OCI-LY7 (cell line): ENCODE measurements around the gene NCBP1. TPM values are rescaled to one million over a fixed set of nuclear protein-coding genes. Genes with fewer than 3 reads are reported as not detected.

ENCODE experiments used
- BruUV-seq: library from RNA; stranded (reverse); fragments of 400-500 nt; replicated peaks from 2 replicates; lab custom pipeline; 2021; lab: Mats Ljungman, UMichigan
- CTCF ChIA-PET: fragments of 300-600 bp; sonication (Branson Sonifier 250); formaldehyde crosslinking; loops from one replicate; lab custom pipeline; 2022; ENCODE audit warnings: antibody characterized with exemption; ENCODE audit not compliant: unreplicated experiment; lab: Charles Lee
- POLR2A ChIA-PET: fragments of 300-600 bp; sonication (Branson Sonifier 250); formaldehyde crosslinking; loops from one replicate; lab custom pipeline; 2022; ENCODE audit warnings: antibody characterized with exemption; lab: Charles Lee
- DNase-seq: peaks from one replicate; pipeline ENCODE4 v3.0.0-alpha.2; 2015; ENCODE audit warnings: low spot score
- H2AFZ ChIP-seq: fragments of 200-600 bp; sonication (generic), shearing (Covaris generic); 2 replicates; pipeline ENCODE4 v1.6.1; 2014; ENCODE audit warnings: mild to moderate bottlenecking, antibody characterized with exemption, low read length, moderate library complexity
- H3K27ac ChIP-seq: fragments of 200-600 bp; sonication (generic); 2 replicates; pipeline ENCODE4 v1.5.1; 2014; ENCODE audit warnings: mixed run types, low read depth, mild to moderate bottlenecking, moderate library complexity, low read length, inconsistent platforms; ENCODE audit not compliant: poor library complexity, severe bottlenecking
- H3K36me3 ChIP-seq: fragments of 200-600 bp; sonication (generic); 2 replicates; pipeline ENCODE4 v1.6.1; 2014; ENCODE audit warnings: mild to moderate bottlenecking, antibody characterized with exemption, low read length, moderate library complexity, mixed read lengths; ENCODE audit not compliant: insufficient read depth
- H3K4me1 ChIP-seq: fragments of 200-600 bp; sonication (generic); 2 replicates; pipeline ENCODE4 v1.5.1; 2014; ENCODE audit warnings: mild to moderate bottlenecking, low read length; ENCODE audit not compliant: insufficient read depth, poor library complexity, severe bottlenecking
- H3K4me2 ChIP-seq: fragments of 200-600 bp; sonication (generic); 2 replicates; pipeline ENCODE4 v1.6.1; 2014; ENCODE audit warnings: mild to moderate bottlenecking, low read length
- H3K4me3 ChIP-seq: fragments of 200-600 bp; sonication (generic); 2 replicates; pipeline ENCODE4 v1.5.1; 2014; ENCODE audit warnings: mild to moderate bottlenecking, low read depth, low read length; ENCODE audit not compliant: poor library complexity, severe bottlenecking
- H3K79me2 ChIP-seq: fragments of 200-600 bp; sonication (generic); 2 replicates; pipeline ENCODE4 v1.6.1; 2016; ENCODE audit warnings: low read depth, mild to moderate bottlenecking, low read length, moderate library complexity, mixed read lengths; ENCODE audit not compliant: insufficient read depth
- H3K9me2 ChIP-seq: fragments of 200-600 bp; sonication (generic); 2 replicates; pipeline ENCODE4 v1.6.1; 2016; ENCODE audit warnings: mild to moderate bottlenecking, low read length, mixed read lengths; ENCODE audit not compliant: insufficient read depth
- H3K9me3 ChIP-seq: fragments of 200-600 bp; sonication (generic); 2 replicates; pipeline ENCODE4 v1.6.1; 2014; ENCODE audit warnings: mild to moderate bottlenecking, mixed run types, low read length, mixed read lengths
- H4K20me1 ChIP-seq: fragments of 200-600 bp; sonication (generic); 2 replicates; pipeline ENCODE4 v1.6.1; 2014; ENCODE audit warnings: mild to moderate bottlenecking, antibody characterized with exemption, low read length, moderate library complexity, mixed read lengths; ENCODE audit not compliant: insufficient read depth
- EZH2phosphoT487 ChIP-seq: fragments of 200-600 bp; sonication (generic); IDR thresholded peaks from 2 replicates; pipeline ENCODE4 v1.6.1; 2018; ENCODE audit warnings: low read depth, borderline replicate concordance, mild to moderate bottlenecking, mixed run types, antibody characterized with exemption, low read length, moderate library complexity, mixed read lengths
- intact Hi-C: fragments of 100-400 bp; cut with micrococcal nuclease; formaldehyde crosslinking; loops from one replicate; pipeline ENCODE4 v1.10.0; 2022; ENCODE audit not compliant: unreplicated experiment
- total RNA-seq, 2 experiments: library from RNA; depleted of rRNA in 1 of 2; stranded (reverse); fragments of >200 nt in 1 of 2; shearing (Covaris generic) in 1 of 2; gene quantifications; 2 replicates each; pipeline ENCODE4 v1.2.3, GENCODE V29; 2014 to 2022
- TF ChIP-seq, protein P1 (sequence below): fragments of 200-600 bp; sonication (generic); conservative IDR thresholded peaks from 2 replicates; pipeline ENCODE4 v1.5.1; 2014; ENCODE audit warnings: mild to moderate bottlenecking, antibody characterized with exemption, low read length, moderate library complexity, mixed read lengths

Gene NCBP1
- total RNA-seq, 2 experiments from 2014 or later = 37.8 to 54.7 TPM

DNA sequence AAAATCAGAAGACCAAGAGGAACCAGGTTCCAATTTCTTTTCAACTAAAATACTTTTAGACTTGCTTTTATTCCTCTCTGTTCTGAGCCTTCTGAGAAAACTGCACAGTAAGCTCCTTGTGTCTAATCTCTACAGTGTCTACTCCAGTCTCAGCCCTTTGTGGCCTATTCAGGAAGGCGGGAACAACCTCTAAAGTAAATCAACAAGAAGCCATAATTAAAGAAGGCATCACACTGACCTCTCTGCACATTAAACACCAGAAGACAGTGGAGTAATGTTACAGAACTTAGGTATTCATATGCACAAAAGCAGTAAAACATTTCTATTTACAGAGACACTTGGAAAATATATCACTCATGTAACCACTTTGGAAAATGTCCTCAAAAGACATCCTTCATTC lies 48.6 kb downstream of the NCBP1 start:
- no peak overlapping the region for H3K4me2 ChIP-seq
- POLR2A ChIA-PET = interaction anchor here (1.5 kb wide), 1 partner anchor 14 kb away, joined by 5 read pairs; the partner anchor contains the start of gene XPA
- H3K36me3 ChIP-seq = peaks cover 90% of the 10 kb centered on the region
- no peaks in the 10 kb centered on the region for H3K4me1 ChIP-seq
- H3K79me2 ChIP-seq = no peaks in the 10 kb centered on the region
- H3K9me3 ChIP-seq = no peaks in the 10 kb centered on the region
- CTCF ChIA-PET = no interaction called here
- no peak for TF ChIP-seq EZH2phosphoT487
- TF ChIP-seq, protein P1, sequence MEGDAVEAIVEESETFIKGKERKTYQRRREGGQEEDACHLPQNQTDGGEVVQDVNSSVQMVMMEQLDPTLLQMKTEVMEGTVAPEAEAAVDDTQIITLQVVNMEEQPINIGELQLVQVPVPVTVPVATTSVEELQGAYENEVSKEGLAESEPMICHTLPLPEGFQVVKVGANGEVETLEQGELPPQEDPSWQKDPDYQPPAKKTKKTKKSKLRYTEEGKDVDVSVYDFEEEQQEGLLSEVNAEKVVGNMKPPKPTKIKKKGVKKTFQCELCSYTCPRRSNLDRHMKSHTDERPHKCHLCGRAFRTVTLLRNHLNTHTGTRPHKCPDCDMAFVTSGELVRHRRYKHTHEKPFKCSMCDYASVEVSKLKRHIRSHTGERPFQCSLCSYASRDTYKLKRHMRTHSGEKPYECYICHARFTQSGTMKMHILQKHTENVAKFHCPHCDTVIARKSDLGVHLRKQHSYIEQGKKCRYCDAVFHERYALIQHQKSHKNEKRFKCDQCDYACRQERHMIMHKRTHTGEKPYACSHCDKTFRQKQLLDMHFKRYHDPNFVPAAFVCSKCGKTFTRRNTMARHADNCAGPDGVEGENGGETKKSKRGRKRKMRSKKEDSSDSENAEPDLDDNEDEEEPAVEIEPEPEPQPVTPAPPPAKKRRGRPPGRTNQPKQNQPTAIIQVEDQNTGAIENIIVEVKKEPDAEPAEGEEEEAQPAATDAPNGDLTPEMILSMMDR = no peak
- H3K27ac ChIP-seq = no peak overlapping the region
- no peak for DNase-seq
- H3K4me3 ChIP-seq = no peak overlapping the region
- H3K9me2 ChIP-seq = no peaks in the 10 kb centered on the region
- intact Hi-C loops = no loop called here
- no peak overlapping the region for H2AFZ ChIP-seq
- BruUV-seq = no TSS peak
- no peaks in the 10 kb centered on the region for H4K20me1 ChIP-seq

DNA sequence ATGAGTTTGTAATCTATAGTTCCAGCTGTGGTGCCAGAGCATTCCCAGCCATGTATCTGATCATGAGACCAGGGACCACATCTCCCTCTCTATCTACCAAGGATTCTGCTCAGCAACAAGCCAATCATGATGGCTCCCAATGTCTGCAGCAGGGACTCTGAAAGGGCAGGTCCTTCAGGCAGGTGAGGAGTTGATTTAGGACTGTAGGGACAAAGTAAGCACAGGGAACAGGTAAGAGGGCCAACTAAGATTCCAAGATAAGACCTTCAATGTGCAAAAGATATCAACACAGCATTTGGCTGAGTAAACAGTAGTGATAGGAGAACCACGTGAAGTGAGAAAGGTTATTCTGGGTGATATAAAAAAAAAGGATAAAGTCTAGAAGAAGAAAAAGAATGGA lies 55.0 kb downstream of the NCBP1 start:
- H3K79me2 ChIP-seq = no peaks in the 10 kb centered on the region
- H3K4me3 ChIP-seq = no peak overlapping the region
- no peaks in the 10 kb centered on the region for H3K9me3 ChIP-seq
- ChIA-PET POLR2A (interaction anchor here (0.5 to 0.9 kb wide), 2 partner anchors 9 to 425 kb away, joined by 3 to 4 read pairs; no protein-coding TSS in a partner anchor), CTCF (no interaction called here)
- H3K9me2 ChIP-seq = no peaks in the 10 kb centered on the region
- H2AFZ ChIP-seq = no peak overlapping the region
- no TSS peak for BruUV-seq
- peaks cover 5% of the 10 kb centered on the region for H3K4me1 ChIP-seq
- DNase-seq = no peak
- intact Hi-C loops = no loop called here
- TF ChIP-seq, protein P1 = no peak
- no peak for TF ChIP-seq EZH2phosphoT487
- H4K20me1 ChIP-seq = no peaks in the 10 kb centered on the region
- no peak overlapping the region for H3K27ac ChIP-seq
- H3K4me2 ChIP-seq = no peak overlapping the region
- peaks cover 76% of the 10 kb centered on the region for H3K36me3 ChIP-seq

DNA sequence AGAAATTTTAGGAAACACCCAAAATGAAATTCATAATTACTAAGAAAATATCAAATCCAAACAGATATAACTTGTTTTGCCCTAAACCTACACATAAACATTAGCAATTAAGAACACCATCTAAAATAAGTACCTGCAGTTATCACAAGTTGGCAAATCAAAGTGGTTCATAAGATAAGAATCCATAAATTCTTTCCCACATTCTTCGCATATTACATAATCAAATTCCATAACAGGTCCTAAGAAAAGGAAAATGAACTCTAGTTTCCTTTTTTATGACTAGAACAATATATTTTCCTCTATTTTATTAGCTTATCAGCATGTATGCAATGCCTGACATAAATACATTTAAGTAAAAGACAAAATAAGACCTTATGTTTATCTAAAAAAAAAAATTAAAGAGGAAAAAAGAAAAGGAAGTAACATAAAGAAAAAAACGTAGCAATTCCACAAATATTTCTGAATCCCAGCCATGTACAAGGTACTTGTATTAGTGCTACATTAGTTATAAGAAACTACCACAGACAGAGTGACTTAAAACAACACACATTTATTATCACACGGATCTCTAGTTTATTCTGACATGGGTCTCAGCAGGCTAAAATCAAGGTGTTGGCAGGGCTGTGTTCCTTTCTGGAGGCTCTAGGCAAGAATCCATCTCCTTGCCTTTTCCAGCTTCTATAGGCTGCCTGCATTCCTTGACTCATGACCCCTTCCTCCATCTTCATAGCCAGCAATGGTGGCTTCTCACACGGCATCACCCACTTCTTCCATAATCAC lies 56.0 kb downstream of the NCBP1 start:
- POLR2A ChIA-PET = interaction anchor here (1.0 kb wide), 1 partner anchor 9 kb away, joined by 3 read pairs; no protein-coding TSS in a partner anchor
- Histone ChIP-seq H3K9me2 (no peaks in the 10 kb centered on the region), H3K36me3 (peaks cover 72% of the 10 kb centered on the region), H3K4me2 (no peak overlapping the region), H4K20me1 (no peaks in the 10 kb centered on the region; the same call in 1 of the 2 replicates), H3K27ac (no peak overlapping the region), H3K9me3 (no peaks in the 10 kb centered on the region), H3K4me1 (peaks cover 15% of the 10 kb centered on the region), H3K4me3 (no peak overlapping the region), H3K79me2 (peaks cover 6% of the 10 kb centered on the region; the same call in 1 of the 2 replicates), H2AFZ (no peak overlapping the region)
- CTCF ChIA-PET = no interaction called here
- DNase-seq = no peak
- intact Hi-C loops = no loop called here
- no peak for TF ChIP-seq EZH2phosphoT487
- TF ChIP-seq, protein P1 = no peak
- no TSS peak for BruUV-seq
